K562 (cell line): ENCODE results near the gene RASD2. TPM values are rescaled to one million over a fixed set of nuclear protein-coding genes. Genes with fewer than 3 reads are reported as not detected.

Experiments used
- HNRNPK ChIP-seq: fragments of 200-400 bp; formaldehyde crosslinking; IDR thresholded peaks from one replicate; pipeline ENCODE4 v1.6.1; 2018; ENCODE audit warnings: mild to moderate bottlenecking, low read depth, low read length; ENCODE audit not compliant: poor library complexity, severe bottlenecking
- NR2C1 ChIP-seq, 2 experiments: fragments of 450-650 bp; IDR thresholded peaks; 2 replicates each; pipeline ENCODE4 v1.6.1; 2017; ENCODE audit warnings: mild to moderate bottlenecking in 2 of 2, antibody characterized with exemption in 1 of 2, inconsistent platforms in 1 of 2, missing compliant biosample characterization in 1 of 2, missing genetic modification characterization in 1 of 2
- RFX5 ChIP-seq: IDR thresholded peaks from 2 replicates; pipeline ENCODE4 v1.6.1; 2011; ENCODE audit warnings: low read depth, mild to moderate bottlenecking, improper control_type of control experiment, low read length
- SMARCC2 ChIP-seq: fragments of 450-650 bp; IDR thresholded peaks from 2 replicates; pipeline ENCODE4 v1.6.1; 2017; ENCODE audit warnings: antibody characterized with exemption, moderate library complexity, mild to moderate bottlenecking, low read depth
- SRF ChIP-seq, 2 experiments: fragments of 250-450, 450-650 bp in 1 of 2; sonication (Bioruptor Pico) in 1 of 2; sonication (generic) in 1 of 2; formaldehyde crosslinking; IDR thresholded peaks; 2 replicates each; pipeline versions ENCODE4 v1.5.0 to v1.5.1; 2020 to 2022; ENCODE audit warnings: mild to moderate bottlenecking in 1 of 2, missing genetic modification reagents in 1 of 2
- ZBTB40 ChIP-seq, 2 experiments: fragments of 450-650 bp in 1 of 2; sonication (generic) in 1 of 2; formaldehyde crosslinking in 1 of 2; IDR thresholded peaks; 2 replicates each; pipeline versions ENCODE4 v1.7.1 to v1.9.0; 2016 to 2022; ENCODE audit warnings: inconsistent platforms in 1 of 2, mild to moderate bottlenecking in 1 of 2, missing genetic modification reagents in 1 of 2
- ZNF12 ChIP-seq: sonication (generic); formaldehyde crosslinking; IDR thresholded peaks from 2 replicates; pipeline ENCODE4 v1.4.0; 2020; ENCODE audit warnings: mild to moderate bottlenecking, missing genetic modification reagents
- ZNF431 ChIP-seq: sonication (generic); formaldehyde crosslinking; IDR thresholded peaks from 2 replicates; pipeline ENCODE4 v1.8.0; 2022; ENCODE audit warnings: mild to moderate bottlenecking, missing genetic modification reagents
- polyA plus RNA-seq, 8 experiments: library from polyadenylated mRNA; depleted of rRNA in 4 of 8; stranded (reverse) in 5 of 8; unstranded in 3 of 8; fragments of >200 nt; fragmentation: Nextera tagmentation in 2 of 8; fragmentation: Illumina TruSeq in 1 of 8; extraction: Ambion mirVana in 2 of 8; extraction: Trizol in 1 of 8; gene quantifications; 2 replicates each; pipeline versions ENCODE4 v1.2.1 to v1.2.3, GENCODE V29; 2011 to 2014; ENCODE audit warnings: inconsistent platforms in 1 of 8, missing spikeins in 1 of 8
- total RNA-seq, 7 experiments: library from RNA; depleted of rRNA in 6 of 7; stranded (reverse); fragments of >200 nt in 6 of 7; fragmentation: Illumina TruSeq in 2 of 7; extraction: Trizol in 2 of 7; gene quantifications; 2 replicates each; pipeline versions ENCODE4 v1.2.1 to v1.2.3, GENCODE V29; 2011 to 2021; ENCODE audit warnings: low replicate concordance in 1 of 7
- TF ChIP-seq, protein P1 (sequence below): sonication (generic); formaldehyde crosslinking; IDR thresholded peaks from 2 replicates; pipeline ENCODE4 v1.4.0; 2020; ENCODE audit warnings: mild to moderate bottlenecking, missing genetic modification reagents
- TF ChIP-seq, protein P2 (sequence below), 2 experiments: IDR thresholded peaks; 2 replicates each; pipeline ENCODE4 v1.6.1; 2011; ENCODE audit warnings: borderline replicate concordance in 1 of 2, control low read depth in 1 of 2, low read depth in 1 of 2, low read length in 1 of 2, mild to moderate bottlenecking in 1 of 2, mixed read lengths in 1 of 2, moderate library complexity in 1 of 2; ENCODE audit not compliant: insufficient read depth in 1 of 2, insufficient read length in 1 of 2, poor library complexity in 1 of 2, severe bottlenecking in 1 of 2; ENCODE audit errors: extremely low read depth in 1 of 2

The RASD2 gene
- total and polyA plus RNA-seq, 9 of the 15 experiments (the other 6 are each of a cell fraction or from before 2014, with no cell fraction given), result 0.05 TPM; not detected in 8

- TF ChIP-seq, protein P1, sequence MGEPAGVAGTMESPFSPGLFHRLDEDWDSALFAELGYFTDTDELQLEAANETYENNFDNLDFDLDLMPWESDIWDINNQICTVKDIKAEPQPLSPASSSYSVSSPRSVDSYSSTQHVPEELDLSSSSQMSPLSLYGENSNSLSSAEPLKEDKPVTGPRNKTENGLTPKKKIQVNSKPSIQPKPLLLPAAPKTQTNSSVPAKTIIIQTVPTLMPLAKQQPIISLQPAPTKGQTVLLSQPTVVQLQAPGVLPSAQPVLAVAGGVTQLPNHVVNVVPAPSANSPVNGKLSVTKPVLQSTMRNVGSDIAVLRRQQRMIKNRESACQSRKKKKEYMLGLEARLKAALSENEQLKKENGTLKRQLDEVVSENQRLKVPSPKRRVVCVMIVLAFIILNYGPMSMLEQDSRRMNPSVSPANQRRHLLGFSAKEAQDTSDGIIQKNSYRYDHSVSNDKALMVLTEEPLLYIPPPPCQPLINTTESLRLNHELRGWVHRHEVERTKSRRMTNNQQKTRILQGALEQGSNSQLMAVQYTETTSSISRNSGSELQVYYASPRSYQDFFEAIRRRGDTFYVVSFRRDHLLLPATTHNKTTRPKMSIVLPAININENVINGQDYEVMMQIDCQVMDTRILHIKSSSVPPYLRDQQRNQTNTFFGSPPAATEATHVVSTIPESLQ, result no peak
- TF ChIP-seq ZNF431 (CRISPR knock-in tag), result no peak
- no peak for TF ChIP-seq SMARCC2
- TF ChIP-seq, protein P2, sequence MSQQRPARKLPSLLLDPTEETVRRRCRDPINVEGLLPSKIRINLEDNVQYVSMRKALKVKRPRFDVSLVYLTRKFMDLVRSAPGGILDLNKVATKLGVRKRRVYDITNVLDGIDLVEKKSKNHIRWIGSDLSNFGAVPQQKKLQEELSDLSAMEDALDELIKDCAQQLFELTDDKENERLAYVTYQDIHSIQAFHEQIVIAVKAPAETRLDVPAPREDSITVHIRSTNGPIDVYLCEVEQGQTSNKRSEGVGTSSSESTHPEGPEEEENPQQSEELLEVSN (IDR thresholded peaks at IDR 0.05; ENCODE audit: borderline replicate concordance in 1 of 2, extremely low read depth in 1 of 2, insufficient read depth in 1 of 2, insufficient read length in 1 of 2, low read depth in 1 of 2, low read length in 1 of 2, poor library complexity in 1 of 2, severe bottlenecking in 1 of 2), result no peak
- 0 out of 2 replicates have a peak, but pooled peaks have one; percentile 16 for TF ChIP-seq ZBTB40 (IDR thresholded peaks at IDR 0.05)
- no peak for TF ChIP-seq ZBTB40 (CRISPR knock-in tag; IDR thresholded peaks at IDR 0.05)
- TF ChIP-seq HNRNPK, result no peak
- TF ChIP-seq SRF (CRISPR knock-in tag; IDR thresholded peaks at IDR 0.05), result no peak
- TF ChIP-seq NR2C1 (IDR thresholded peaks at IDR 0.05), result no peak
- peak; percentile 11; the same call in 1 of the 2 replicates for TF ChIP-seq NR2C1 (tag; IDR thresholded peaks at IDR 0.05)
- no peak for TF ChIP-seq ZNF12 (CRISPR knock-in tag)
- no peak for TF ChIP-seq RFX5
These were observed 48.6 kb downstream of the RASD2 start (continued) for GRCh38 chr22:35589071-35589755.
